Fibroblast of the aortic adventitia (primary cell): ENCODE measurements around the gene NTMT2. TPM values are rescaled to one million over a fixed set of nuclear protein-coding genes. Genes with fewer than 3 reads are reported as not detected.

Experiments
- DNase-seq: peaks from one replicate; pipeline ENCODE4 v3.0.0-alpha.2; 2010; ENCODE audit warnings: low read depth
- H3K4me3 ChIP-seq: 2 replicates; pipeline ENCODE4 v1.5.1; 2011; ENCODE audit warnings: low read depth, mild to moderate bottlenecking, control low read depth, low read length, moderate library complexity
- CTCF ChIP-seq: IDR thresholded peaks from 2 replicates; pipeline ENCODE4 v1.5.1; 2011; ENCODE audit warnings: mild to moderate bottlenecking, low read length, control low read depth, inconsistent platforms; ENCODE audit not compliant: insufficient read depth
- total RNA-seq: library from RNA; depleted of rRNA; stranded (reverse); fragments of >200 nt; gene quantifications from 2 replicates; pipeline ENCODE4 v1.2.3, GENCODE V29; 2012; ENCODE audit warnings: low replicate concordance

NTMT2 gene
- total RNA-seq, 1 donor = not detected

DNA sequence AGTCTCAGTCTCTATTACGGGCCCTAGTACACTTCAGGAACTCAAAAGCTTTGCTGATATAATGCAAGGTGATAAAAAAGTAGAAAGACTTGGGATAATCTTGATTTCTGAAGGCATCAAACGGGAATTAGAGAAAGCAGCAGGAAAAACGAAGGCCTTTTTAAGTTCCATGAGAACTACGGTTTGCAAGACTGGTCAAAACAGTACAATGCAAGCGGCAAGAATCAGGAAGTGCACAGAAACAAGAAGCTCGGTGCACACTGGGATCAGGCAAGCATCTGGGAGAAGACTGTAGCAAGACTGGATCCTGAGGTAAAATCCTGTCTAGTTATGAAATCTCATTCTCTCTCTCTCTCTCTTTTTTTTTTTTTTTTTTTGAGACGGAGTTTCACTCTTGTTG lies 28.6 kb downstream of the NTMT2 start:
- no peak for TF ChIP-seq CTCF
- no peak overlapping the region for H3K4me3 ChIP-seq
- no peak for DNase-seq

GRCh38 chr1:170175041-170175440 lies 29.3 kb downstream of the NTMT2 start:
- no peak overlapping the region for H3K4me3 ChIP-seq
- DNase-seq = peak; percentile 25
- TF ChIP-seq CTCF = no peak

DNA sequence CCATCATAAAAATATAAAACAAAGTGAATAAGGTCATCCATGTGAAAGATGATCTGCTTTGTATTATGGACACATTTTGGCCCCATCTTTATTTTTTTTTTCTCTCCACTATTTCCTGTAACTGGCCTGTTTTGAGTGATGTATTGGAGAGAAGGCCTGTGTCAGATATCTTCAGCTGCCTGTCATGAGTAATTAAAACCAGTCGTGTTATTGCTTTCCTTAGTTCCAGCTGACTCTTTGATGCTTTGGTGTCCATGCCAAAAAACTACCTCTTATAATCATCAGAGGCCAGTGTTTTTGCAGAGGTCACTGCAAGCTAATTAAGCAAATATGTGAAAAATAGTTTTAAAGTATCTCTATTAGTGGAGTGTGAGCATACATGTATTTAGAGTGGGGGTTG lies 29.7 kb downstream of the NTMT2 start:
- DNase-seq = no peak
- TF ChIP-seq CTCF = no peak
- H3K4me3 ChIP-seq = no peak overlapping the region

- no peak for TF ChIP-seq CTCF
- H3K4me3 ChIP-seq = no peak overlapping the region
- no peak for DNase-seq
Measured at GRCh38 chr1:170176772-170177171, 31.0 kb downstream of the NTMT2 start.

GRCh38 chr1:170182442-170182841 lies 36.7 kb downstream of the NTMT2 start:
- no peak for DNase-seq

DNA sequence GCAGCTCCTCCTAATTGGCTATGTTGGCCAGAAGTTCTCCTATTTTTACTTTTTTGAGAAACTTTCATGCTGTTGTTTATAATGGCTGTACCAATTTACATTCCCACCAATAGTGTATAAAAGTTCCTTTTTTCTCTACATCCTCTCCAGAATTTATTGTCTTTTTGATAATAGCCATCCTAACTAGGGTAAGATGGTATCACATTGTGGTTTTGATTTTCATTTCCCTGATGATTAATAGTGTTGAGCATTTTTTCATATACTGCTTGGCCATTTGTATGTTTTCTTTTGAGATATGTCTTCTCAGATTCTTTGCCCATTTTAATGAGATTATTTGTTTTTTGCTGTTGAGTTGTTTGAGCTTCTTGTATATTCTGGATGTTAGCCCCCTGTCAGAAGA lies 46.8 kb downstream of the NTMT2 start:
- DNase-seq = peak; percentile 70
- no peak overlapping the region for H3K4me3 ChIP-seq
- TF ChIP-seq CTCF = no peak

More at GRCh38 chr1:170182442-170182841, 36.7 kb downstream of the NTMT2 start:
- H3K4me3 ChIP-seq = no peak overlapping the region
- TF ChIP-seq CTCF = no peak

- no peak overlapping the region for H3K4me3 ChIP-seq
- no peak for TF ChIP-seq CTCF
- DNase-seq = peak; percentile 72
Measured at GRCh38 chr1:170194451-170194850, 48.7 kb downstream of the NTMT2 start.
